MM.1S (cell line): ENCODE results near the gene NRN1.

Experiments
- DNase-seq: peaks from one replicate; pipeline ENCODE4 v3.0.0-alpha.2; 2015
- H2AFZ ChIP-seq: fragments of 300-600 bp; sonication (generic); 2 replicates; pipeline ENCODE4 v1.6.0; 2016; ENCODE audit warnings: antibody characterized with exemption, low read length
- H3F3A ChIP-seq: fragments of 300-600 bp; sonication (generic); 2 replicates; pipeline ENCODE4 v1.6.1; 2016; ENCODE audit warnings: mild to moderate bottlenecking, antibody characterized with exemption, low read length, moderate library complexity, mixed read lengths; ENCODE audit not compliant: insufficient read depth
- H3K27ac ChIP-seq: fragments of 300-600 bp; sonication (generic); 2 replicates; pipeline ENCODE4 v1.5.1; 2016; ENCODE audit warnings: mild to moderate bottlenecking, low read length
- H3K27me3 ChIP-seq: fragments of 300-600 bp; sonication (generic); replicated peaks from 2 replicates; pipeline ENCODE4 v1.6.0; 2016; ENCODE audit warnings: low read length; ENCODE audit not compliant: insufficient read depth
- H3K36me3 ChIP-seq: fragments of 300-600 bp; sonication (generic); replicated peaks from 2 replicates; pipeline ENCODE4 v1.6.1; 2016; ENCODE audit warnings: mild to moderate bottlenecking, low read length, mixed read lengths; ENCODE audit not compliant: insufficient read depth
- H3K4me1 ChIP-seq: fragments of 300-600 bp; sonication (generic); 2 replicates; pipeline ENCODE4 v1.6.1; 2016; ENCODE audit warnings: low read length, mixed read lengths
- H3K4me2 ChIP-seq: fragments of 300-600 bp; sonication (generic); 2 replicates; pipeline ENCODE4 v1.6.0; 2016; ENCODE audit warnings: low read depth, low read length
- H3K4me3 ChIP-seq: fragments of 300-600 bp; sonication (generic); 2 replicates; pipeline ENCODE4 v1.5.1; 2016; ENCODE audit warnings: low read length, mixed read lengths
- H3K79me2 ChIP-seq: fragments of 300-600 bp; sonication (generic); 2 replicates; pipeline ENCODE4 v1.6.1; 2016; ENCODE audit warnings: mixed run types, low read length, mixed read lengths
- H3K9ac ChIP-seq: fragments of 300-600 bp; sonication (generic); 2 replicates; pipeline ENCODE4 v1.6.1; 2016; ENCODE audit warnings: low read length, mixed read lengths
- H3K9me2 ChIP-seq: fragments of 300-600 bp; sonication (generic); replicated peaks from 2 replicates; pipeline ENCODE4 v1.6.1; 2016; ENCODE audit warnings: mild to moderate bottlenecking, low read length, mixed read lengths; ENCODE audit not compliant: insufficient read depth
- H3K9me3 ChIP-seq: fragments of 300-600 bp; sonication (generic); replicated peaks from 2 replicates; pipeline ENCODE4 v1.6.1; 2016; ENCODE audit warnings: mild to moderate bottlenecking, low read length, mixed read lengths; ENCODE audit not compliant: insufficient read depth
- H4K20me1 ChIP-seq: fragments of 300-600 bp; sonication (generic); 2 replicates; pipeline ENCODE4 v1.6.1; 2016; ENCODE audit warnings: mild to moderate bottlenecking, low read length, moderate library complexity, mixed read lengths; ENCODE audit not compliant: insufficient read depth
- EZH2phosphoT487 ChIP-seq: fragments of 300-600 bp; sonication (generic); IDR thresholded peaks from 2 replicates; pipeline ENCODE4 v1.6.1; 2018; ENCODE audit warnings: antibody characterized with exemption, low read length
- TF ChIP-seq, protein P1 (sequence below): fragments of 300-600 bp; sonication (generic); IDR thresholded peaks from 2 replicates; pipeline ENCODE4 v1.5.1; 2016; ENCODE audit warnings: antibody characterized with exemption, low read length, mixed read lengths

Gene NRN1

GRCh38 chr6:5950361-5950785 is 56.4 kb downstream of the NRN1 start:
- Histone ChIP-seq H3F3A (no peaks in the 10 kb centered on the region), H4K20me1 (no peaks in the 10 kb centered on the region), H3K9ac (no peak overlapping the region), H2AFZ (no peak overlapping the region), H3K4me2 (no peak overlapping the region), H3K79me2 (no peaks in the 10 kb centered on the region), H3K27me3 (no peaks in the 10 kb centered on the region), H3K4me1 (no peaks in the 10 kb centered on the region), H3K4me3 (no peak overlapping the region), H3K27ac (no peak overlapping the region), H3K9me3 (no peaks in the 10 kb centered on the region), H3K9me2 (no peaks in the 10 kb centered on the region), H3K36me3 (no peaks in the 10 kb centered on the region)
- DNase-seq: no peak
- TF ChIP-seq, protein P1, sequence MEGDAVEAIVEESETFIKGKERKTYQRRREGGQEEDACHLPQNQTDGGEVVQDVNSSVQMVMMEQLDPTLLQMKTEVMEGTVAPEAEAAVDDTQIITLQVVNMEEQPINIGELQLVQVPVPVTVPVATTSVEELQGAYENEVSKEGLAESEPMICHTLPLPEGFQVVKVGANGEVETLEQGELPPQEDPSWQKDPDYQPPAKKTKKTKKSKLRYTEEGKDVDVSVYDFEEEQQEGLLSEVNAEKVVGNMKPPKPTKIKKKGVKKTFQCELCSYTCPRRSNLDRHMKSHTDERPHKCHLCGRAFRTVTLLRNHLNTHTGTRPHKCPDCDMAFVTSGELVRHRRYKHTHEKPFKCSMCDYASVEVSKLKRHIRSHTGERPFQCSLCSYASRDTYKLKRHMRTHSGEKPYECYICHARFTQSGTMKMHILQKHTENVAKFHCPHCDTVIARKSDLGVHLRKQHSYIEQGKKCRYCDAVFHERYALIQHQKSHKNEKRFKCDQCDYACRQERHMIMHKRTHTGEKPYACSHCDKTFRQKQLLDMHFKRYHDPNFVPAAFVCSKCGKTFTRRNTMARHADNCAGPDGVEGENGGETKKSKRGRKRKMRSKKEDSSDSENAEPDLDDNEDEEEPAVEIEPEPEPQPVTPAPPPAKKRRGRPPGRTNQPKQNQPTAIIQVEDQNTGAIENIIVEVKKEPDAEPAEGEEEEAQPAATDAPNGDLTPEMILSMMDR: peak; percentile 26
- no peak for TF ChIP-seq EZH2phosphoT487
